ENCODE data around the gene KPNA6. TPM values are rescaled to one million over a fixed set of nuclear protein-coding genes. Genes with fewer than 3 reads are reported as not detected.

KPNA6 gene
- polyA plus RNA-seq, 1 experiment = 26.6 TPM

- DNase-seq (ENCODE audit: low read depth) = no peak
- POLR2A ChIA-PET = interaction anchor here (0.6 kb wide), 1 partner anchor 11 kb away, joined by 3 read pairs; no protein-coding TSS in a partner anchor
These were observed 97.1 kb downstream of the KPNA6 start for GRCh38 chr1:32204943-32205361.

DNA sequence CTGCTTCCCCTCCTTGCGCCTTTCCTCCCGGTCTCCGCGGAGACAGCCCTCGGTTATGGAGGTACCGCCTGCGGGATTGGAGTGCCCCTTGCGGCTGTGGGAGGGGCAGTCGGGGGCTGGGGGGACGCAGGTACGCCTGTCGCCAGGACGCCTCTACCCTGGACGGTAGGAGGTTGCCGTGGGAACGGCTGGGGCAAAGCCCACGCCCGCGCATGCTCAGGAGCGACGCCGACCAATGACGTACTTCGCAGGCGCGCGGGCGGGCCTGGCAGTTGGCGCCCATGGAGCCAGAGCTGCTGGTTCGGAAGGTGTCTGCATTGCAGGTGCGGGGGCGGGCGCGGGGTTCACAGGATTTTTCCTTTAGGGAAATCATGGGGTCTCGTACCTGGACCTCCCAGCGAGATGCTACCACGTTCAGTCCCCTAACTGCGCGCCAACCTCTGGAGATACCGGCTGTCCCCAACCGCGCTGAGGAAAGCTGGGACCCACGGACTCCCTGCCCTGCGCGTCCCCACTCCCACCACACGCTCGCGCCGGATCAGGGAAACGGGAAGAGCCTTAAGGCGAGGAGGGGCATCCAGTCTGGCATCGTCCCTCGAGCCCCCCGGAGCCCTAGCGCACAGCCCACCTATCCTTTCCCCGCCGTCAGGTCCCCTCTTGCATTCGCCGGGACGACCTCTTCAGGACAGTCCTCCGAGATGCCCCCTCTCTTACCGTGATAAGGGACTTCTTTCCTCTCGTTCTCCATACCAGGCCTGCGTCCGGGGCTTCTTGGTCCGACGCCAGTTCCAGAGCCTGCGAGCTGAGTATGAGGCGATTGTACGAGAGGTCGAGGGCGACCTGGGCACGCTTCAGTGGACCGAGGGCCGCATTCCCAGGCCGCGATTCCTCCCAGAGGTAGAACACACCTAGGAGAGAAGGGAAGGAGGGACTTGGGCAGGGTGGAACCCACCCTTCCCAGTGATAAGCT is 97.8 kb downstream of the KPNA6 start, which contains the start of gene IQCC:
TSS of gene IQCC (plus strand) at position 271 of the 970 bp plus-strand sequence. CDS start at position 282, 11 bp downstream.
- TF ChIP-seq, protein P1, sequence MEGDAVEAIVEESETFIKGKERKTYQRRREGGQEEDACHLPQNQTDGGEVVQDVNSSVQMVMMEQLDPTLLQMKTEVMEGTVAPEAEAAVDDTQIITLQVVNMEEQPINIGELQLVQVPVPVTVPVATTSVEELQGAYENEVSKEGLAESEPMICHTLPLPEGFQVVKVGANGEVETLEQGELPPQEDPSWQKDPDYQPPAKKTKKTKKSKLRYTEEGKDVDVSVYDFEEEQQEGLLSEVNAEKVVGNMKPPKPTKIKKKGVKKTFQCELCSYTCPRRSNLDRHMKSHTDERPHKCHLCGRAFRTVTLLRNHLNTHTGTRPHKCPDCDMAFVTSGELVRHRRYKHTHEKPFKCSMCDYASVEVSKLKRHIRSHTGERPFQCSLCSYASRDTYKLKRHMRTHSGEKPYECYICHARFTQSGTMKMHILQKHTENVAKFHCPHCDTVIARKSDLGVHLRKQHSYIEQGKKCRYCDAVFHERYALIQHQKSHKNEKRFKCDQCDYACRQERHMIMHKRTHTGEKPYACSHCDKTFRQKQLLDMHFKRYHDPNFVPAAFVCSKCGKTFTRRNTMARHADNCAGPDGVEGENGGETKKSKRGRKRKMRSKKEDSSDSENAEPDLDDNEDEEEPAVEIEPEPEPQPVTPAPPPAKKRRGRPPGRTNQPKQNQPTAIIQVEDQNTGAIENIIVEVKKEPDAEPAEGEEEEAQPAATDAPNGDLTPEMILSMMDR (IDR thresholded peaks at IDR 0.05; ENCODE audit: insufficient read depth, low read depth, low read length) = no peak
- peak within 1 kb of the TSS; percentile 74 for H3K4me3 ChIP-seq (ENCODE audit: low read depth, low read length)
- H3K27me3 ChIP-seq (ENCODE audit: control insufficient read depth, insufficient read depth, low read length) = no peaks in the 10 kb centered on the region
- H3K36me3 ChIP-seq (ENCODE audit: control insufficient read depth, insufficient read depth, low read length) = peaks cover 3% of the 10 kb centered on the region; the same call in 1 of the 2 replicates
- POLR2A ChIA-PET = interaction anchor here (0.6 kb wide), 1 partner anchor 12 kb away, joined by 3 read pairs; no protein-coding TSS in a partner anchor
- CTCF ChIA-PET = interaction anchor here (1.3 to 1.8 kb wide), 3 partner anchors 10 to 130 kb away, joined by 3 to 17 read pairs (median 6); partner anchors contain the start of gene MARCKSL1
- no peak for DNase-seq (ENCODE audit: low read depth)

More at GRCh38 chr1:32204943-32205361, 97.1 kb downstream of the KPNA6 start:
- Histone ChIP-seq H3K27me3 (ENCODE audit: control insufficient read depth, insufficient read depth, low read length) (no peaks in the 10 kb centered on the region), H3K36me3 (ENCODE audit: control insufficient read depth, insufficient read depth, low read length) (peaks cover 3% of the 10 kb centered on the region; the same call in 1 of the 2 replicates), H3K4me3 (ENCODE audit: low read depth, low read length) (peak overlapping the region; percentile 74)
- TF ChIP-seq, protein P1 (IDR thresholded peaks at IDR 0.05; ENCODE audit: insufficient read depth, low read depth, low read length) = no peak
- CTCF ChIA-PET = interaction anchor here (1.3 to 1.8 kb wide), 2 partner anchors 11 to 131 kb away, joined by 6 to 17 read pairs; partner anchors contain the start of gene MARCKSL1

- Histone ChIP-seq H3K36me3 (ENCODE audit: control insufficient read depth, insufficient read depth, low read length) (peaks cover 6% of the 10 kb centered on the region; the same call in 1 of the 2 replicates), H3K4me3 (ENCODE audit: low read depth, low read length) (no peak overlapping the region), H3K27me3 (ENCODE audit: control insufficient read depth, insufficient read depth, low read length) (no peaks in the 10 kb centered on the region)
- DNase-seq (ENCODE audit: low read depth) = no peak
- ChIA-PET CTCF (no interaction called here), POLR2A (no interaction called here)
- TF ChIP-seq, protein P1 (IDR thresholded peaks at IDR 0.05; ENCODE audit: insufficient read depth, low read depth, low read length) = no peak
These were observed 100.6 kb downstream of the KPNA6 start for GRCh38 chr1:32208469-32208868.

GRCh38 chr1:32208891-32209328 is 101.1 kb downstream of the KPNA6 start, which contains the start of gene DCDC2B:
Gene DCDC2B, plus strand, starts transcription at chr1:32209089. Its CDS starts 5 bp downstream, at chr1:32209094.
- ChIA-PET CTCF (no interaction called here), POLR2A (no interaction called here)
- Histone ChIP-seq H3K27me3 (ENCODE audit: control insufficient read depth, insufficient read depth, low read length) (no peaks in the 10 kb centered on the region), H3K4me3 (ENCODE audit: low read depth, low read length) (no peak within 1 kb of the TSS), H3K36me3 (ENCODE audit: control insufficient read depth, insufficient read depth, low read length) (peaks cover 6% of the 10 kb centered on the region; the same call in 1 of the 2 replicates)
- DNase-seq (ENCODE audit: low read depth) = no peak
- TF ChIP-seq, protein P1 (IDR thresholded peaks at IDR 0.05; ENCODE audit: insufficient read depth, low read depth, low read length) = no peak
